ENCODE data around the gene NXPE4.
"Not testable (repeated sequence)": the region's sequence is repeated elsewhere in the genome, so short reads cannot be mapped to it uniquely, and the experiment has no call there.

Gene NXPE4

DNA sequence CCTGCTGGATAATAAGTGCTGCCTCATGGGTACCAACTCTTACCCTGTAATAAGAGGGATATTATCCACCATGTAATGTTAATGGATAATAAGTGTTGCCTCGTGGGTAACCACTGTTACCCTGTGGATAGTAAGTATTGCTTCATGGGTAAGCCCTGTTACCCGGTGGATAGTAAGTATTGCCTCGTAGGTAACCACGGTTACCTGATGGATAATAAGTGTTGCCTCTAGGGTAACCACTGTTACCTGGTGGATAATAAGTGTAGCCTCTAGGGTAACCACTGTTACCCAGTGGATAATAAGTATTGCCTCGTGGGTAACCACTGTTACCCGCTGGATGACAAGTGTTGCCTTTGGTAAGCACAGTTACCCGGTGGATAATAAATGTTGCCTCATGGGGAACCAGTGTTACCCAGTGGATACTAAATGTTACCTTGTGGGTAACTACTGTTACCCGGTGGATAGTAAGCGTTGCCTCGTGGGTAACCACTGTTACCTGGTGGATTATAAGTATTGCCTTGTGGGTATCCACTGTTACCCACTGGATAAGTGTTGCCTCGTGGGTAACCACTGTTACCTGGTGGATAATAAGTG lies 18.6 kb upstream of the NXPE4 start:
- TF ChIP-seq, protein P1, sequence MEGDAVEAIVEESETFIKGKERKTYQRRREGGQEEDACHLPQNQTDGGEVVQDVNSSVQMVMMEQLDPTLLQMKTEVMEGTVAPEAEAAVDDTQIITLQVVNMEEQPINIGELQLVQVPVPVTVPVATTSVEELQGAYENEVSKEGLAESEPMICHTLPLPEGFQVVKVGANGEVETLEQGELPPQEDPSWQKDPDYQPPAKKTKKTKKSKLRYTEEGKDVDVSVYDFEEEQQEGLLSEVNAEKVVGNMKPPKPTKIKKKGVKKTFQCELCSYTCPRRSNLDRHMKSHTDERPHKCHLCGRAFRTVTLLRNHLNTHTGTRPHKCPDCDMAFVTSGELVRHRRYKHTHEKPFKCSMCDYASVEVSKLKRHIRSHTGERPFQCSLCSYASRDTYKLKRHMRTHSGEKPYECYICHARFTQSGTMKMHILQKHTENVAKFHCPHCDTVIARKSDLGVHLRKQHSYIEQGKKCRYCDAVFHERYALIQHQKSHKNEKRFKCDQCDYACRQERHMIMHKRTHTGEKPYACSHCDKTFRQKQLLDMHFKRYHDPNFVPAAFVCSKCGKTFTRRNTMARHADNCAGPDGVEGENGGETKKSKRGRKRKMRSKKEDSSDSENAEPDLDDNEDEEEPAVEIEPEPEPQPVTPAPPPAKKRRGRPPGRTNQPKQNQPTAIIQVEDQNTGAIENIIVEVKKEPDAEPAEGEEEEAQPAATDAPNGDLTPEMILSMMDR (IDR thresholded peaks at IDR 0.05; ENCODE audit: low read depth, low read length), result no peak
- DNase-seq (ENCODE audit: extremely low read depth, low read depth), result no peak

DNA sequence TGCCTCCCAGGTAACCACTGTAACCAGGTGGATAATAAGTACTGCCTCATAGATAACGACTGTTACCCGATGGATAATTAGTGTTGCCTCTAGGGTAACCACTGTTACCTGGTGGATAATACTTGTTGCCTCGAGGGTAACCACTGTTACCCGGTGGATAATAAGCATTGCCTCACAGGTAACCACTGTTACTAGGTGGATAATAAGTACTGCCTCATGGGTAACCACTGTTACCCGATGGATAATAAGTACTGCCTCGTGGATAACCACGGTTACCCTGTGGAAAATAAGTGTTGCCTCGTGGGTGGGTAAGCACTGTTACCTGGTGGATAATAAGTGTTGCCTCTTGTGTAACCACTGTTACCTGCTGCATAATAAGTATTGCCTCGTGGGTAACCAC lies 17.5 kb upstream of the NXPE4 start:
- DNase-seq (ENCODE audit: extremely low read depth, low read depth), result not testable (repeated sequence)

DNA sequence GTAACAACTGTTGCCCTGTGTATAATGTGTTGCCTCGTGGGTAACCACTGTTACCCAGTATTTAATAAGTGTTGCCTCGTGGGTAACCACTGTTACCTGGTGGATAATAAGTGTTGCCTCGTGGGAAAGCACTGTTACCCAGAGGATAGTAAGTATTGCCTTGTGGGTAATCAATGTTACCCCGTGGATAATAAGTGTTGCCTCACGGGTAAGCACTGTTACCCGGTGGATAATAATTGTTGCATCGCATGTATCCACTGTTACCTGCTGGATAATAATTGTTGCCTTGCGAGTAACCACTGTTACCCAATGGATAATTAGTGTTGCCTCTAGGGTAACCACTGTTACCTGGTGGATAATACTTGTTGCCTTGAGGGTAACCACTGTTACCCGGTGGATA lies 17.1 kb upstream of the NXPE4 start:
- no peak for DNase-seq (ENCODE audit: extremely low read depth, low read depth)
- TF ChIP-seq, protein P1 (IDR thresholded peaks at IDR 0.05; ENCODE audit: low read depth, low read length), result no peak

DNA sequence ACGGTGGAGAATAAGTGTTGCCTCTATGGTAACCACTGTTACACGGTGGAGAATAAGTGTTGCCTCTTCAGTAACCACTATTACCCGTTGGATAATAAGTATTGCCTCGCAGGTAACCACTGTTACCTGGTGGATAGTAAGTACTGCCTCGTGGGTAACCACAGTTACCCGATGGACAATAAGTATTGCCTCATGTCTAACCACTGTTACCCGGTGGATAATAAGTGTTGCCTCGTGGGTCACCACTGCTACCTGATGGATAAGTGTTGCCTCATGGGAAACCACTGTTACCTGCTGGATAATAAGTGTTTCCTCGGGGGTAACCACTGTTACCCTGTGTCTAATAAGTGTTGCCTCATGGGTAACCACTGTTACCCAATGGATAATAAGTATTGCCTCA lies 16.6 kb upstream of the NXPE4 start:
- not testable (repeated sequence) for DNase-seq (ENCODE audit: extremely low read depth, low read depth)

DNA sequence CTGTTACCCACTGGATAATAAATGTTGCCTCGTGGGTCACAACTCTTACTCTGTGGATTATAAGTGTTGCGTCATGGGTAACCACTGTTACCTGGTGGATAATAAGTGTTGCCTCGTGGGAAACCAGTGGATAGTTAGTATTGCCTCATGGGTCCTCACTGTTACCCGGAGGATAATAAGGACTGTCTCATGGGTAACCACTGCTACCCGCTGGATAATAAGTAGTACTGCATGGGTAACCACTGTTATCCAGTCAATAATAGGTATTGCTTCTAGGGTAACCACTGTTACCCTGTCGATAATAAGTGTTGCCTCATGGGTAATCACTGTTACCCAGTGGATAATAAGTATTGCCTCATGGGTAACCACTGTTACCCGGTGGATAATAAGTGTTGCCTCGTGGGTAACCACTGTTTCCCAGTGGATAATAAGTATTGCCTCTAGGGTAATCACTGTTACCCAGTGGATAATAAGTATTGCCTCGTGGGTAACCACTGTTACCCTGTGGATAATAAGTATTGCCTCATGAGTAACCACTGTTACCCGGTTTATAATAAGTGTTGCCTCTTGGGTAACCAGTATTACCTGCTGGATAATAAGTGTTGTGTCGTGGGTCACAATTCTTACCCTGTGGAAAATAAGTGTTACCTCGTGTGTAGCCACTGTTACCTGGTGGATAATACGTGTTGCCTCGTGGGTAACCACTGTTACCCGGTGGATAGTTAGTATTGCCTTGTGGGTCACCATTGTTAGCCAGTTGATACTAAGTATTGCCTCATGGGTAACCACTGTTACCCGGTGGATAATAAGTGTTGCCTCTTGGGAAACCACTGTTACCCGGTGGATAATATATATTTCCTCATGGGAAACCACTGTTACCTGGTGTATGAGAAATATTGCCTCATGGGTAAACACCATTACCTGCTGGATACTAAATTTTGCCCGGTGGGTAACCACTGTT lies 15.7 kb upstream of the NXPE4 start:
- no peak for DNase-seq (ENCODE audit: extremely low read depth, low read depth)
- TF ChIP-seq, protein P1 (IDR thresholded peaks at IDR 0.05; ENCODE audit: low read depth, low read length), result no peak

DNA sequence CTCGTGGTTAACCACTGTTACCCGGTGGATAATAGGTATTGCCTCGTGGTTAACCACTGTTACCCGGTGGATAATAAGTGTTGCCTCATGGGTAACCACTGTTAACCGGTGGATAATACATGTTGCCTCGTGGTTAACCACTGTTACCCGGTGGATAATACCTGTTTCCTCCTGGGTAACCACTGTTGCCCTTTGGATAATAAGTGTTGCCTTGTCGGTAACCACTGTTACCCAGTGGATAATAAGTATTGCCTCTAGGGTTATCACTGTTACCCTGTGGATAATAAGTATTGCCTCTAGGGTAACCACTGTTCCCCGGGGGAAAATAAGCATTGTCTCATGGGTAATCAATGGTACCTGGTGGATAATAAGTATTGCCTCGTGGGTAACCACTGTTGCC lies 15.0 kb upstream of the NXPE4 start:
- DNase-seq (ENCODE audit: extremely low read depth, low read depth), result no peak
- TF ChIP-seq, protein P1 (IDR thresholded peaks at IDR 0.05; ENCODE audit: low read depth, low read length), result no peak

DNA sequence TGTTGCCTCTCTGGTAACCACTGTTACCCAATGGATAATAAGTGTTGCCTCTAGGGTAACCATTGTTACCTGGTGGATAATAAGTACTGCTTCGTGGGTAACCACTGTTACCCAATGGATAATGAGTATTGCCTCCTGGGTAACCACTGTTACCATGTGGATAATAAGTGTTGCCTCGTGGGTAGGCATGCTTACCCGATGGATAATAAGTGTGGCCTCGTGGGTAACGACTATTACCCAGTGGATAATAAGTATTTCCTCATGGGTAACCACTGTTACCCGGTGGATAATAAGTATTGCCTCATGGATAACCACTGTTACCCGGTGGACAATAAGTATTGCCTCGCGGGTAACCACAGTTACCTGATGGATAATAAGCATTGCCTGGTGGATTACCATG lies 13.8 kb upstream of the NXPE4 start:
- TF ChIP-seq, protein P1 (IDR thresholded peaks at IDR 0.05; ENCODE audit: low read depth, low read length), result no peak
- no peak for DNase-seq (ENCODE audit: extremely low read depth, low read depth)

DNA sequence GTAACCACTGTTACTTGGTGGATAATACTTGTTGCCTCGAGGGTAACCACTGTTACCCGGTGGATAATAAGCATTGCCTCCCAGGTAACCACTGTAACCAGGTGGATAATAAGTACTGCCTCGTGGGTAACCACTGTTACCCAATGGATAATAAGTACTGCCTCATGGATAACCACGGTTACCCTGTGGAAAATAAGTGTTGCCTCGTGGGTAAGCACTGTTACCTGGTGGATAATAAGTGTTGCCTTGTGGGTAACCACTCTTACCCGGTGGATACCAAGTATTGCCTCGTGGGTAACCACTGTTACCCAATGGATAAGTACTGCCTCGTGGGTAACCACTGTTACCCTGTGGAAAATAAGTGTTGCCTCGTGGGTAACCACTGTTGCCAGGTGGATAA lies 13.0 kb upstream of the NXPE4 start:
- DNase-seq (ENCODE audit: extremely low read depth, low read depth), result not testable (repeated sequence)
